ENCODE data around the gene BICRAL. TPM values are rescaled to one million over a fixed set of nuclear protein-coding genes. Genes with fewer than 3 reads are reported as not detected.

The BICRAL gene
- total RNA-seq, 4 donors from 2014 or later: 19.9 to 24.5 (median 23.6) TPM

DNA sequence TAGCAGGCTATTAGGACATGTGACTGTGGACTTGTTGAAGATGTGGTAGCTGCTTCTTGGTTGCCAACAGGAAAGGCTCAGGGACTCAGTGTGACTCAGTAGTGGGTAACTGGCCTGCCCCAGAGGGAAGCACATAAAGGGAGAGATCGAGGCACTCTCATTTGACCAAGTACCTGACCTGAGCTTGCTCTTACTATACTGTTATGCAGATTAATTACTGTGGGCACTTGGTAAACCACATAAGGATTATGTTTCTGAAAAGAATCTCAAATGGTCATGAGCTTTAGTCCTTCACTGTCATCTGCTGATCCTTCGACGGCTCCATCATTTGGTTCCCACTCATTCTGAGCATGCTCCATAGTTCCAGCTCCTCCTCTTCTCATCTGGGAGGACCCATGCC lies 49.4 kb downstream of the BICRAL start:
- Histone ChIP-seq H3K4me1 (no peaks in the 10 kb centered on the region), H3K4me3 (replicated peaks in 1 of 3) (no peak overlapping the region), H3K27ac (no peak overlapping the region), H3K27me3 (no peaks in the 10 kb centered on the region), H3K9me3 (no peaks in the 10 kb centered on the region), H3K36me3 (peaks cover 31% of the 10 kb centered on the region in 2 donors)
- WGBS, 2 donors: 89 to 90% methylated on average over 3 of the region's 3 CpGs
- no peak for DNase-seq
- no peak for TF ChIP-seq POLR2A (IDR thresholded peaks at IDR 0.05)
- no peak for TF ChIP-seq CTCF (IDR thresholded peaks at IDR 0.05)
- intact Hi-C loops (cut with DNase I): no loop called here

GRCh38 chr6:42834056-42834455 lies 52.2 kb downstream of the BICRAL start:
- Histone ChIP-seq H3K27me3 (no peaks in the 10 kb centered on the region), H3K27ac (no peak overlapping the region), H3K4me1 (no peaks in the 10 kb centered on the region), H3K36me3 (peaks cover 12 to 16% of the 10 kb centered on the region in 2 donors), H3K9me3 (no peaks in the 10 kb centered on the region), H3K4me3 (replicated peaks in 1 of 3) (no peak overlapping the region)
- 98 to 99% methylated on average over 5 of the region's 5 CpGs for WGBS, 2 donors
- TF ChIP-seq POLR2A (IDR thresholded peaks at IDR 0.05): no peak
- no peak for TF ChIP-seq CTCF (IDR thresholded peaks at IDR 0.05)
- no peak for DNase-seq
- intact Hi-C loops (cut with DNase I): no loop called here

DNA sequence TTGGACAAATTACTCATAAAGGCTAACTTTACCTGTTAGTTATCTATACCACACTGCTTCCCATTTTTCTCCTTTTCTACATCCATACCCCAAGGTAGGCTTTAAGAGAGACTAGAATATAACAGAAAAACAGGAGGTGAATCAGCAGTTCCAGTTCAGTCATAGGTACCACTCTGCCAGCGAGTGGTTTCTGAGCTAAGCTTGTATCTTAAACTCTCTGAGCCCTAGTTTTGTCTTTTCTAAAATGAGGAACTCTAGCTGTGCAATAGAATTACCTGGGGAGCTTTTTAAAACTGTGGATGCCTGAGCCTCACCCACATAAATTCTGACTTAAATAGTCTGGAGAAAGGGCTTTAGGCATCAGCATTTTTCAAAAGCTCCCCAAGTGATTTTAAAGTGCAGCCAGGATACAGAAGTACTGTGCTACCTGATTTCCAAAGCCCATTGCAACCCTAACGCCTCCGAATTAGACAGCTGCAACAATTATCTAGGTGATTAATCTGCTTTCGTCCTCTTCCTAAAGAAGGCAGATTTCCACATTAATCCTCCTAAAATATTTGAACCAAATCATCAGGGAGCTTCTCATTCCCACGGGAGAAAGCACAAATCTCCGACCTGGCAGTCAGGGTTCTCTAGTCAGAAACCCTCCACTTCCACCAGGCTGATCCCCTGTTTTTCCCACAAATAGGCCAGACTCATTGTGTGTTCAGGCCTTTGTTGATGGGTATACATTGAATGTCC lies 60.2 kb downstream of the BICRAL start:
- Histone ChIP-seq H3K4me3 (replicated peaks in 1 of 3) (no peak overlapping the region), H3K9me3 (no peaks in the 10 kb centered on the region), H3K4me1 (no peaks in the 10 kb centered on the region), H3K27ac (no peak overlapping the region), H3K36me3 (peaks cover 0 to 3% of the 10 kb centered on the region in 2 donors), H3K27me3 (no peaks in the 10 kb centered on the region)
- intact Hi-C loops (cut with DNase I): no loop called here
- TF ChIP-seq CTCF (IDR thresholded peaks at IDR 0.05): no peak
- no peak for TF ChIP-seq POLR2A (IDR thresholded peaks at IDR 0.05)
- WGBS, 2 donors: 86 to 88% methylated on average over 6 of the region's 6 CpGs
- DNase-seq: no peak

DNA sequence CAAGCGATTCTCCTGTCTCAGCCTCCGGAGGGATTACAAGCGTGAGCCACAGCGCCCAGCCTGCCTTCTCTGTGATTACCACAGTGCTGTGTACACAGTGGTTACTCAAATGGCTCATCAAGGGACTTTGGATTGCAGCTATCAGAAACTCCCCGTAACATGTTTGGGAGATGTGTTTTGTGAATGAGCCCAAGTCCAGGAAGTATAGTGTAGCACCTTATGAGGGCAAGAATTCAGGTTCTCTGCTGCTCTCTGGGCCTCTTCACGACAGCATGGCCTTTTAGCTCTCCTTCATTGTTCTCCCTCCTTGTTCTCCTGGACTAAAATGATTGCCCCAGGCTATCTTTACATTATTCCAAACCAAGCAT lies 63.5 kb downstream of the BICRAL start:
- Histone ChIP-seq H3K9me3 (no peaks in the 10 kb centered on the region), H3K4me3 (replicated peaks in 1 of 3) (no peak overlapping the region), H3K36me3 (peaks cover 0 to 3% of the 10 kb centered on the region in 2 donors), H3K27me3 (no peaks in the 10 kb centered on the region), H3K27ac (no peak overlapping the region), H3K4me1 (no peaks in the 10 kb centered on the region)
- DNase-seq: no peak
- TF ChIP-seq CTCF (IDR thresholded peaks at IDR 0.05) (no peak), POLR2A (IDR thresholded peaks at IDR 0.05) (no peak)
- WGBS, 2 donors: 97 to 98% methylated on average over 6 of the region's 6 CpGs
- intact Hi-C loops (cut with DNase I): no loop called here

- H3K4me1 ChIP-seq: no peaks in the 10 kb centered on the region
- H3K27ac ChIP-seq: no peak overlapping the region
- intact Hi-C loops (cut with DNase I): no loop called here
- H3K4me3 ChIP-seq (replicated peaks in 1 of 3): no peak overlapping the region
- no peaks in the 10 kb centered on the region for H3K27me3 ChIP-seq
- no peaks in the 10 kb centered on the region for H3K9me3 ChIP-seq
- TF ChIP-seq CTCF (IDR thresholded peaks at IDR 0.05) (no peak), POLR2A (IDR thresholded peaks at IDR 0.05) (no peak)
- no peak for DNase-seq
- WGBS, 2 donors: 81 to 97% methylated on average over 2 of the region's 2 CpGs
- peaks cover 0 to 3% of the 10 kb centered on the region in 2 donors for H3K36me3 ChIP-seq
Measured at GRCh38 chr6:42846505-42846904, 64.7 kb downstream of the BICRAL start.

Measured in thyroid gland (tissue), 4 donors.